ENCODE measurements around the gene PIP5K1C. TPM values are rescaled to one million over a fixed set of nuclear protein-coding genes. Genes with fewer than 3 reads are reported as not detected.

Gene PIP5K1C
- total RNA-seq, 1 donor from 2014 or later = 43.6 TPM

DNA sequence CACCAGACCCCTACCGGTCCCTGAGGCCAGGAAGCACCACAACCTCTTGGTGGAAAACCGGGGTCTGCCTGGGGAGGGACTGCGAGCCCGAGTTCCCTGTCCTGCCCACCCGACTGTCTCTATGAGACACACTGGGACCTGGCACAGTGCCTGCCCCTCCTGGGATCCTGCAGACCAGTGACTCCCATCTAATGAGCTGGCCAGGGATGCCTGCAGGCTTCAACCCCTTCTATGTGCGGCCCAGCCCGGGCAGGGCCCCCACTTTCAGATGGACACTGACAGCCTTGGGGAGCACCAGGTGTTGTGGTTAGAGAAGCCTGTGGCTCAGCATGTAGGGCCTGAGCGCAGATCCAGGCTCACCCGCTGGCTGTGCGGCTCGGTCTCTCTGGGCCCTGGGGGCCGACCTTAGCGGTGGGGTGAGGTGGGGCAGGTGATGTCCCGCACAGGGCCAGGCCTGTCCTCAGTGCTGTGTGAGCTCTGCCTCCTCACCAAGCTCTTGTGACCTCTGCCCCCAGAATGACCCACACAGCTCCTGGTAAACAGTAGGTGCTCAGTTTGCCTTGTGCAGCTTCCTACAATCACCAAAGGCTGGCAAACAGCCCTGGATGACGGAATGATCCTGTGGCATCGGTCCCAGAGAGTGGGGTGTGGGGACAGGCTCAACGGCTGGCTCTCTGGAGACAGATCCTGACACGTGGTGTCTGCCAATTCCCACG is 55.8 kb downstream of the PIP5K1C start:
- H3K27ac ChIP-seq = no peak overlapping the region
- H3K36me3 ChIP-seq = peaks cover 85% of the 10 kb centered on the region
- H3K27me3 ChIP-seq (ENCODE audit: low read depth) = no peaks in the 10 kb centered on the region
- no peaks in the 10 kb centered on the region for H3K9me3 ChIP-seq
- no peak overlapping the region for H3K4me3 ChIP-seq
- TF ChIP-seq, protein P1, sequence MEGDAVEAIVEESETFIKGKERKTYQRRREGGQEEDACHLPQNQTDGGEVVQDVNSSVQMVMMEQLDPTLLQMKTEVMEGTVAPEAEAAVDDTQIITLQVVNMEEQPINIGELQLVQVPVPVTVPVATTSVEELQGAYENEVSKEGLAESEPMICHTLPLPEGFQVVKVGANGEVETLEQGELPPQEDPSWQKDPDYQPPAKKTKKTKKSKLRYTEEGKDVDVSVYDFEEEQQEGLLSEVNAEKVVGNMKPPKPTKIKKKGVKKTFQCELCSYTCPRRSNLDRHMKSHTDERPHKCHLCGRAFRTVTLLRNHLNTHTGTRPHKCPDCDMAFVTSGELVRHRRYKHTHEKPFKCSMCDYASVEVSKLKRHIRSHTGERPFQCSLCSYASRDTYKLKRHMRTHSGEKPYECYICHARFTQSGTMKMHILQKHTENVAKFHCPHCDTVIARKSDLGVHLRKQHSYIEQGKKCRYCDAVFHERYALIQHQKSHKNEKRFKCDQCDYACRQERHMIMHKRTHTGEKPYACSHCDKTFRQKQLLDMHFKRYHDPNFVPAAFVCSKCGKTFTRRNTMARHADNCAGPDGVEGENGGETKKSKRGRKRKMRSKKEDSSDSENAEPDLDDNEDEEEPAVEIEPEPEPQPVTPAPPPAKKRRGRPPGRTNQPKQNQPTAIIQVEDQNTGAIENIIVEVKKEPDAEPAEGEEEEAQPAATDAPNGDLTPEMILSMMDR (IDR thresholded peaks at IDR 0.05) = no peak
- DNase-seq (no peak), ATAC-seq (peak in 1 of 2 donors; percentile 9)
- intact Hi-C loops (cut with DNase I) = no loop called here
- no peaks in the 10 kb centered on the region for H3K4me1 ChIP-seq

DNA sequence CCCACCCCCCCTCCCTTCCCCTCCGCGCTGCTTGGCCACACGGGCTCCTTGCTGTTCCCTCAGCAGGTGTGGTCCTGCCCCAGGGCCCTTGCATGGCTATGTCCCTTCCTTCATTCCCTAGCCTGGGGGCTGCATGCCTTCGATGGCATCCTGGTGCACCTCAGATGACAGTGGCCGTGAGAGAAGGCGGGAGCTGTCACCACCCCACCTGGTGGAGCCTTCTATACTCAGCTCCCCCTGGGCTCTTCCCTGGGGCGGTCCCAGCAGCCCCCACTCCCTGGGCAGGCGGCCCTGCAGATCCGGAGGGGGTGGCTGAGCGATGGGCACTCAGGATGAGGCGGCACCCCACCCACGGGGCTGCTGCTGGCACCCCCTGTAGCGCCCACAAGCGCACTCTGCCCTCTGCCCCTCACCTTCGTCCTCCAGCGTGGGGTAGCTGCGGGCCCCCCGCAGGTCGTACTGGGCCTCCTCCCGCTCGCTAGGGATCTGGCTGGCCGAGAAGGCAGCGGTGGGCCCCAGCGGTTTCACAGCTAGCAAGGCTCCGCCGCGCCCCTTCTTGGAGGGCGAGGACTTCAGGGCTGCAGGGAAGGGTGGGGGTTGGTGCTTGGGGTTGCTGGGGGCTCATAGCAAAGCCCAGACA is 56.5 kb downstream of the PIP5K1C start:
- Histone ChIP-seq H3K27me3 (ENCODE audit: low read depth) (no peaks in the 10 kb centered on the region), H3K4me3 (no peak overlapping the region), H3K4me1 (no peaks in the 10 kb centered on the region), H3K9me3 (no peaks in the 10 kb centered on the region), H3K27ac (no peak overlapping the region), H3K36me3 (peaks cover 92% of the 10 kb centered on the region)
- intact Hi-C loops (cut with DNase I) = no loop called here
- ATAC-seq (peak in 1 of 2 donors; percentile 6), DNase-seq (no peak)
- TF ChIP-seq, protein P1 (IDR thresholded peaks at IDR 0.05) = no peak

DNA sequence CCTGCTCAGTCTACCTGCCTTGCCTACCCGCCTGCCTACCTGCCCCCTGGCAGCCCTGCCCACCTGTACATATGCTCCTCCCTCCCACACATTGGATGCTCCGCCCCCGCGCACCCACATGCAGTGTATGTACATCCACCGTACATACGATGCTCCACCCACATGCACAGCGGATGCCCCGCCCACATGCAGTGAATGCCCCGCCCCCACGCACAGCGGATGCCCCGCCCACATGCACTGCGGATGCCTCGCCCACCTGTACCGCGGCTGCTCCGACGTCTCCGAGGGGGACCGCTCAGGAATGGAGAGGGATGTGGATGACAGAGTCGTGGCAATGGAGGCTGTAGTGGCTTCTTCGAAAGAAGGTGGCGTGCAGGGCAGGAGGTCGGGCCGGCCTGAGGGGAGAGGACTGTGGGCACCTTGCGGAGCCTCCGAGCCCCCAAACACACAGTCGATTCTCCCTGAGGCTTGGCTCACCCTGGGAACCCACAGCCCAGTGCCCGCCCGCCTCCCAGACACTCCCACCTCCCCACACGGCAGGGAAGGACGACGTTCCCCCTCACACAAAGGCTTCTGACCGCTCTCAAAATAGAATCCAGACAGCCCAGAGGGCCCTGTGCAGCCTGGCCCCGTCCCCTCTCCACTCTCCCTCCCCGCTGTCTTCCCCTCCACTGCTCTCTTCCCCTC is 57.1 kb downstream of the PIP5K1C start:
- H3K27ac ChIP-seq = no peak overlapping the region
- H3K36me3 ChIP-seq = peaks cover 92% of the 10 kb centered on the region
- H3K27me3 ChIP-seq (ENCODE audit: low read depth) = no peaks in the 10 kb centered on the region
- no peak overlapping the region for H3K4me3 ChIP-seq
- intact Hi-C loops (cut with DNase I) = no loop called here
- TF ChIP-seq, protein P1 (IDR thresholded peaks at IDR 0.05) = no peak
- DNase-seq (no peak), ATAC-seq (no peak)
- H3K4me1 ChIP-seq = no peaks in the 10 kb centered on the region
- no peaks in the 10 kb centered on the region for H3K9me3 ChIP-seq

DNA sequence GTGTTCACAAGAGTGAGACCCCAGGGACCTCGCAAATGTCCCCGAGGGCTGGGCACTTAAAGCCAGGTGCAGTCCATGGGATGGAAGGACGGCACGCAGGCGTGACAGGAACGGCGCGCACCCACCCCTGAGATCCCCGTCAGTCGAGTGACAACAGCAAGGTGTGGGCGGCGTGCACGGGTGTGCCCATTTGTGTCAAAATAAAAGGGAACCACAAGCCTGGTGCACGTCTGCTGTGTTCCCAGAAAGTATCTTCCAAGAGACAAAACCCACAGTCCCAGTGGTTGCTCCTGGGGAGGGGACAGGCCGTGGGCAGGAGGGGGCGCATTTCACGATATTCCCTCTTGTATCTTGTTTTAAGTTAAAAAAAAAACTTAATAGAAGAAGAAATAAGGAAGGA is 58.0 kb downstream of the PIP5K1C start:
- H3K36me3 ChIP-seq = peaks cover 89% of the 10 kb centered on the region
- TF ChIP-seq, protein P1 (IDR thresholded peaks at IDR 0.05) = no peak

DNA sequence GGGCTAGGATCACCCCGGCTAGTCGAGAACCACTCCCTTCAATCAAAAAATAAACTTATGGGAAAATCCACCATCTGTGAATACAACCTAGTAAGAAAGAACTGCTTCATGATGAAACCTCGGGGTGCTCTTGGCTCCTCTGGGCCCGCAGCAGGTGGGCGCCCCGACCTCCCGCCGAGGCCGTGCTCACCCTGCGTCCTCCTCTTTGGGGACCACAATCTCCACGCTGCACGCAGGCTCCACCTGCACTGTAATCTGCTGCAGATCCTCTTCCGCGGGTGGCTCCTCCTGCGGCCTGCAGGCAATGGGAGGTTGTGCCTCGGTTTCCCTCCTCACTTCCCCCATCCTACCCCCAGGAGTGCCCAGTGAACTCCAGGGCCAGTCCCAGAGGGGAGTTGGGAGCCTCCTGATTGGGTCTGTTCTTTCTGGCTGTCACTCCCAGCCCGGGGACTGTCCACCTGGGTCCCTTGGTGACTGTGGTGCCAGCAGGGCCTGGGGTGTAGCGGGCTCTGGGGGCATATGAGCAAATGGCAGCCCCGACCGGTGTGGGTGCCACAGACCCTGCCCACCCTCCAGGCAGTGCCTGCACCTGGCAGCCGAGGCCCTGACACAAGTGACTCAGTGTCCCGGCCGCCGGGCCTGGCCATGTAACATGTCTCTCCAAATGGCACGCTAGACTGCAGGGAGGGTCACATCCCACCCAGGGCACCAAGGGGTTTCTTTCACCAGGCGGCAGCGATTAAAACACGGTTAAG is 58.6 kb downstream of the PIP5K1C start:
- Histone ChIP-seq H3K27me3 (ENCODE audit: low read depth) (no peaks in the 10 kb centered on the region), H3K36me3 (peaks cover 93% of the 10 kb centered on the region), H3K9me3 (no peaks in the 10 kb centered on the region), H3K27ac (no peak overlapping the region), H3K4me1 (no peaks in the 10 kb centered on the region), H3K4me3 (no peak overlapping the region)
- DNase-seq = no peak
- TF ChIP-seq, protein P1 (IDR thresholded peaks at IDR 0.05) = no peak
- ATAC-seq = no peak
- intact Hi-C loops (cut with DNase I) = no loop called here

More for the DNA sequence above, 58.0 kb downstream of the PIP5K1C start:
- Histone ChIP-seq H3K27ac (no peak overlapping the region), H3K9me3 (no peaks in the 10 kb centered on the region), H3K4me1 (no peaks in the 10 kb centered on the region), H3K4me3 (no peak overlapping the region), H3K27me3 (ENCODE audit: low read depth) (no peaks in the 10 kb centered on the region)
- intact Hi-C loops (cut with DNase I) = no loop called here
- DNase-seq = no peak
- no peak for ATAC-seq
